ENCODE results near the gene OR10X1.

Gene OR10X1
- 0 reads per million in 4 donors for total RNA-seq

DNA sequence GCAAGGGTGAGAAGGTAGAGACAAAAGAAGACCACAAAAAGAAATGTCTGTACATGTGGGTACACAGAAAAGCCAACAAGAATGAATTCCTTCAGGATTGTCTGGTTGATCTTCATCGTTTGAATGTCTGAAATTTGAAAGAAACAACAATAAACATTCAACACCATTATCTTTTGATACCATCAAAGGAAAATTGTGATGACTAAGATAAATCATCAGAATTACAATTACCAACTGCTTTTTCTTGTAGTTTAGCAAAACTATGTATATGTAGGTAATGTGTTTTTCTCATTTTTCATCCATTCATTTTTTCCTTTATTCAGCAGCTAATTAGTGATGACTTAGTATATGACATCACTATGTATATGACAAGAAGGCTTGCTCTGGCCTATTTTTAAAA, at the start of gene OR10X1:
TSS of gene OR10X1 (minus strand) at position 167 of the 400 bp plus-strand sequence. CDS start at position 167, 0 bp downstream.
- DNase-seq: no peak

DNA sequence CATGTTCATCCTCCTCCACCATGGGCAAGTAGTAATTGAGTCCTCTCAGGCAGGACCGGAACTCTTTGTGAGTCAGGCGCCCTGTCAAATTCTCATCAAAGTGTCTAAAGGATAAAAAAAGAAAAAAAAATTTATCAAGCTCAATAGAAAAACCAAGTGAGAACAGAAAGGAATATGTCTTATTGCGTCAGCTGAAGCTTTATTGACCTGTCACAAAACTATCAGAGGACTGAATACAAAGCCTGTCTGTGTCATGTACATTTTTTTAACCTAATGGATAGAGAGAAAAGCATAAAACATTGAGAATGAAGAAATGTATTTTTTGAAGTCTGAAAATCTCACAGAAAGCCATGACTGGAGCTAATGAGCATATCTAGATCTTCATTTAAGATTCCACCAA, 34.1 kb upstream of the OR10X1 start:
- no peak for DNase-seq

- DNase-seq: no peak
These were observed 32.2 kb upstream of the OR10X1 start for GRCh38 chr1:158611916-158612315.

GRCh38 chr1:158607296-158607695, 27.6 kb upstream of the OR10X1 start:
- DNase-seq: no peak

DNA sequence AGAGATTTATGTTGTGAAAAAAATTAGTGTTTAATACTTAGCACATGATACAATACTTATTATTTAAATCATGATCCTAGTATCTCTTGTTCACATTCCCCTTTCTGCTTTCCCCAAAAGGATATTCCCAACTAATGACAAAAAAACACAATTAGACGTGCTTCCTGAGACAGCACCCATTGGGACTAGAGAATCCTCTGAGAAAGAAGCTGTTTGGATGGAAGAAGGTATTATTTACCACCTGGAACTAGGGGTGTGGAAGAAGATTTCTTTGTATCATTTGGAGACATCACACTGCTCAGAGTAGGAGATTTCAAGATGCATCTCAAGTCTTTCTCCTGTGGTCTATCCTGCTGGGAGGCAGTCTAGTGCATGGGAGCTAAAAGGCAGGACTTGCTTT, 25.3 kb upstream of the OR10X1 start, which contains the start of gene OR10Z1:
TSS of gene OR10Z1 (plus strand) at position 301 of the 400 bp plus-strand sequence. CDS start 1,171 bp downstream, outside the sequence.
- DNase-seq: no peak

DNA sequence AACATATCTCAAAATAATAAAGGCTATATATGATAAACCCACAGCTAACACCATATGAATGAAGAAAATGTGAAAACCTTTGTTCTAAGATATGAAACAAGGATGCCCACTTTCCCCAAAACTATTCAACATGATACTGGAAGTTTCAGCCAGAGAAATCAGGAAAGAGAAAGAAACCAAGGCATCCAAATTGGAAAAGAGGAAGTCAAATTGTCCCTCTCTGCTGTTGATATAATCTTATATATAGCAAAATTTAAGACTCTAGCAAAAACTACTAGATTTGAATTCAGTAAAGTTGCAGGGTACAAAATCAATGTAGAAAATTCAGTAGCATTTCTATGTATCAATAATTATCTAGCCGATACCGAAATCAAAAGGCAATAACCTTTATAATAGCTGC, 21.0 kb upstream of the OR10X1 start:
- DNase-seq: no peak

GRCh38 chr1:158586942-158587341, 7.2 kb upstream of the OR10X1 start:
- DNase-seq: no peak

DNA sequence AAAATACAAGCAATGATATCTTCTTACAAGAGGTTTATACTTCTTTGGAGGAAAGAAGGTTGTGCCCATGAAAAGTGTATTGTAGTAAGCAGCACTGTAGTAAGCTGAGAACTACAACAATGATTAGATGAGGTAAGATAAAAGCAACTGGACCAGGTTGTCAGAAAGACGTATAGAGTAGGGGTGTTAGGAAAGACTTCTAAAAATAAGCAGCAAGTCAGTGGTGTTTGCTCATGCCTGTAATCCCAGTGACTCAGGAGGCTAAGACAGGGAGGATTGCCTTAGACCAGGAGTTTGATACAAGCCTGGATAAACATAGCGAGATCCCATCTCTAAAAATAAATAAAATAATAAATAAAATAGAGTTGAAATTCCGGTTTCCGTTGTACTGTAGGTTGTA, 4.3 kb upstream of the OR10X1 start:
- no peak for DNase-seq

GRCh38 chr1:158577561-158577960, 2.1 kb downstream of the OR10X1 start:
- DNase-seq: no peak

DNA sequence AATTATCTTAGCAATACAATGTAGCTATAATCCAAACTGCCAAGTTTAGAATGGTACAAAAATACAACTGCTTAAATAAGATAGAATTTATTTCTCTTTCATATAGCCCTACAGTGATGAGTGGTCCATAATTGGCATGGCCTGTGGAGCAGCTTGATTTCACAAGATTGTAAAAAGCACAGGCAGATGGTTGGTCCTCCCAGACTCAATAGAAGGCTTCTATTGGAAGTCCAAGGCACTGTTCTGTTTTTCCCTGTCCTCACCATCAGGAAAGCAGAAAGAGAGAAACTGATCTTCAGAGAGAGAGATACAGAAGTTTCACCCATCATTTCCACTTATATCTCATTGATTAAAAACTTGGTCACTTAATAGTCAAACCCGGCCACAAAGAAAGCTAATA, 7.5 kb downstream of the OR10X1 start:
- DNase-seq: no peak

- DNase-seq: no peak
These were observed 9.2 kb downstream of the OR10X1 start, which contains the start of gene OR6P1 for GRCh38 chr1:158570480-158570879. OR6P1 (minus strand) TSS chr1:158570580; CDS start chr1:158563604, 6,976 bp downstream.

- DNase-seq: no peak
These were observed 15.1 kb downstream of the OR10X1 start for GRCh38 chr1:158564608-158565007.

DNA sequence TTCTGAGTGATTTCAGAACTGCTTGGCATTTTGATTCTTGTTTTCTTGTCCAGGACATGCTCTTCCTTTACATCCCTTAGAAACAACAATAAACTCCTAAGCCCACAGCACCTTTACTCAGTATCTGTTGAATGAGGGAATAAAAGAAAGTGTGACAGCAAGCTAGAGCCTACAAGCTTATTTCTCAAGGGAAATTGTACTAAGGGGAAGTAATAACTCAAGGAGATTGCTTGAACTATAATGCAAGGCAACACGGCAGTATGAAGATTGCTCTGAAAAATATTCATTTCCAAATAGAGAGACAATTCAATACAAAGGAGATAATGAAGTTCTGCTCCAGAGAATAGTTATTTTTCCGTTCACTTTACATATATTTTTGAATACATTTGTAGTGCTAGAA, 15.8 kb downstream of the OR10X1 start:
- DNase-seq: no peak

DNA sequence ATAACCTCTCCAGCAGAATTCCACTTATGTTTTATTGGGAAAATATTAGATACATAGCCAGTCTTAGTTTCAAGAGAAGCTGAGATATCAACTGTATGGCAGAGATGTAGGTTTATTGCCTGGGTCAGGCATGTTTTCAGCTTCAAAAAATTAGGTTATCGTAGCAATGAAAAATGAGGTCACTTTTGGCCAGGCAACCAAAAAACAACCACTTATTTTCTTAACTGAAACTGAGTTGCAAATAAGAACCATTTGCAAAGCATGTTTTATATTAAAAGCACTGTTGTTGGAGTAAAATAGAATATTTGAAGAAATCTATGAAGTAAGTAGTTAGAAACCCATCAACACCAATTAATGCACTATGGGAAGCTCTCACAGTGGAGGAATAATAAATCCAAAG, 20.0 kb downstream of the OR10X1 start:
- no peak for DNase-seq

DNA sequence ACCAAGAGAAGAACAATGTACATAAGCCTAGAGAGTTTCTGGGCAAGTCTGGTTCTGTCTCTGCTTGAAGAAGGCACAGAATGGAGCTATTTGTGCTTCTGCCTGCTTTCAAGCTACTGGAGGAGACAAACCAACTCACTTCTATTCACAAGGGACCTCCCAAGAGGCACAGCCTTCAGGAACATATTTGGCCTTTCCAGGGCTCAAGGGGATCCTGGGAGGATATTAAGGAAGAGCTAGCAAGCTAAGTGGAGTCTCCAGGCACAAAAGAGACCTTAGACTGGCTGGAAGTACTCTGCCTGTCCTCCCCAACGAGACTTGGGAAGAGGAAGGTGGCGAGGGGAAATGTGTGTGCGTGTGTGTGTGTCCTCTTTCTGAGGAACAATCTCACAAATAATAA, 25.3 kb downstream of the OR10X1 start, which contains the start of gene OR6Y1:
TSS of gene OR6Y1 (minus strand) at position 54 of the 400 bp plus-strand sequence. CDS start 6,300 bp downstream, outside the sequence.
- DNase-seq: no peak

DNA sequence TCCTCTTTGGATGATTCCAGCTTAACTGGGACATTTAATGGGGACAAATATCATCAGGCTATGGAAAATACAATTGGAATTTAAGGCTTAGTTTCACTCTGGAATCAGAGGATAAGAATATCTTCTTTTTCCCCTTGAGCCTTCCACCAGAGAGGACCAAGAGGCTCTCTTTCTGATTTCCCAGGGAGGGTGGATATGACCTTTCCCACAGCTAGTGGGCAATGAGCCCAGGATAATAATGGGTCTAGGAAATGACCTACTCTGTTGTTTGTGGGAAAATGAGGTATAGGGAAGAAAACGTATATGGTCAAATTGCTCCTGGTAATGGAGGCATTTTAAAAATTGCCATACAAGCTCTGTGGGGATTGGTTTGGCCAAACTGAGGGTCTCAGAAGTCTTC, 27.4 kb downstream of the OR10X1 start:
- no peak for DNase-seq

DNA sequence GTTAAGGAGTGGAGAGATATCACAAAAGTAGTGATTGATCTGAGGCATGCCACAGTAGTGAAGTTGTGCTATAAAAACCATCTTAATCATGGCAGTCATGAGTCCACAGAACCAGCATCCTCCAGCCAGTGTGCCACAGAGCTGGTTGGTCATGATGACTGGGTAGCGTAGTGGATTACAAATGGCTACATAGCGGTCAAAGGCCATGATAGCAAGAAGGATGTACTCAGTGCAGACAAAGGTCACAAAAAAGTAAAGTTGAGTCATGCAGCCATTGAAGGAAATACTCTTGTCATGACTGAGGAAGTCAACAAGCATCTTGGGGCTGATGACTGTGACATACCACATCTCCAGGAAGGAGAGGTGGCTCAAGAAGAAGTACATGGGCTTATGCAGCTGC, 32.2 kb downstream of the OR10X1 start:
- no peak for DNase-seq

DNA sequence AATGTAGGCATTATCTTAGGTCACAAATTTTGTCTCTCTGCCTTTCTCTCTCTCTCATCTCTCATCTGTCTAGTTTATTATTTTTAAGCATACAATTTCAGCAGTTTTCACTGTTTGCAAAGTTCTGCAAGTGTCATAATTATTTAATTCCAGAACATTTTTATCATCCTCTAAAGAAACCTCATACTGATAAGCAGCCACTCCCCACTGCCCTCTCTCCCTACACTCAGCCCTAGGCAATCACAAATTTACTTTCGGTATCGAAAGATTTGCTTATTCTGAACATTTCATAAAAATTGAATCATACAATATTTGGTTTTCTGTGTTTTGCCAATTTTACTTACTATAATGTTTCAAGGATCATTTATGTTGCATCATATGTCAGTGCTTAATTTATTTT, 42.1 kb downstream of the OR10X1 start:
- no peak for DNase-seq

- no peak for DNase-seq
These were observed 45.2 kb downstream of the OR10X1 start for GRCh38 chr1:158534496-158534895.
